ENCODE measurements around the gene SLC11A1.

GRCh38 chr2:218364196-218364595, 17.9 kb upstream of the SLC11A1 start:
- TF ChIP-seq CTCF (conservative IDR thresholded peaks at IDR 0.05) (no peak), EZH2 (IDR thresholded peaks at IDR 0.05; ENCODE audit: low read depth) (no peak)
